ENCODE results near the gene TARP.
A peak's percentile ranks its signal among the peaks of the same experiment; 100 is the strongest.

TARP gene

GRCh38 chr7:38273286-38273995 is at the start of gene TARP:
Gene TARP (minus strand): TSS chr7:38273636.
- DNase-seq (ENCODE audit: low read depth), result no peak

- peak; percentile 22 for DNase-seq (ENCODE audit: low read depth)
These were observed 49.7 kb upstream of the TARP start for GRCh38 chr7:38323156-38323555.

GRCh38 chr7:38322461-38322860 is 49.0 kb upstream of the TARP start:
- no peak for DNase-seq (ENCODE audit: low read depth)

- no peak for DNase-seq (ENCODE audit: low read depth)
These were observed 48.5 kb upstream of the TARP start for GRCh38 chr7:38321967-38322366.

- peak; percentile 87 for DNase-seq (ENCODE audit: low read depth)
These were observed 48.1 kb upstream of the TARP start for GRCh38 chr7:38321515-38321944.

- no peak for DNase-seq (ENCODE audit: low read depth)
These were observed 47.6 kb upstream of the TARP start for GRCh38 chr7:38321050-38321449.

- no peak for DNase-seq (ENCODE audit: low read depth)
These were observed 46.4 kb upstream of the TARP start for GRCh38 chr7:38319873-38320272.

GRCh38 chr7:38318803-38319416 is 45.5 kb upstream of the TARP start:
- DNase-seq (ENCODE audit: low read depth), result peak; percentile 50

- no peak for DNase-seq (ENCODE audit: low read depth)
These were observed 44.8 kb upstream of the TARP start for GRCh38 chr7:38318241-38318640.

- DNase-seq (ENCODE audit: low read depth), result no peak
These were observed 44.1 kb upstream of the TARP start for GRCh38 chr7:38317515-38317914.

- no peak for DNase-seq (ENCODE audit: low read depth)
These were observed 43.4 kb upstream of the TARP start for GRCh38 chr7:38316733-38317360.

- no peak for DNase-seq (ENCODE audit: low read depth)
These were observed 42.0 kb upstream of the TARP start for GRCh38 chr7:38315410-38315809.

GRCh38 chr7:38312821-38313220 is 39.4 kb upstream of the TARP start:
- no peak for DNase-seq (ENCODE audit: low read depth)

- no peak for DNase-seq (ENCODE audit: low read depth)
These were observed 38.0 kb upstream of the TARP start for GRCh38 chr7:38311329-38311937.

GRCh38 chr7:38310591-38311101 is 37.2 kb upstream of the TARP start:
- DNase-seq (ENCODE audit: low read depth), result no peak

GRCh38 chr7:38309555-38309954 is 36.1 kb upstream of the TARP start:
- DNase-seq (ENCODE audit: low read depth), result no peak

- no peak for DNase-seq (ENCODE audit: low read depth)
These were observed 34.7 kb upstream of the TARP start for GRCh38 chr7:38308140-38308539.

- DNase-seq (ENCODE audit: low read depth), result no peak
These were observed 34.2 kb upstream of the TARP start for GRCh38 chr7:38307640-38308039.

- no peak for DNase-seq (ENCODE audit: low read depth)
These were observed 33.5 kb upstream of the TARP start for GRCh38 chr7:38306914-38307313.

GRCh38 chr7:38306171-38306570 is 32.7 kb upstream of the TARP start:
- peak; percentile 27 for DNase-seq (ENCODE audit: low read depth)

GRCh38 chr7:38303866-38304265 is 30.4 kb upstream of the TARP start:
- no peak for DNase-seq (ENCODE audit: low read depth)

GRCh38 chr7:38300175-38300574 is 26.7 kb upstream of the TARP start:
- DNase-seq (ENCODE audit: low read depth), result no peak
